ENCODE data around the gene DNAAF6. TPM values are rescaled to one million over a fixed set of nuclear protein-coding genes. Genes with fewer than 3 reads are reported as not detected.

The DNAAF6 gene
- total and polyA plus RNA-seq, 4 donors, result not detected

- TF ChIP-seq, protein P1, sequence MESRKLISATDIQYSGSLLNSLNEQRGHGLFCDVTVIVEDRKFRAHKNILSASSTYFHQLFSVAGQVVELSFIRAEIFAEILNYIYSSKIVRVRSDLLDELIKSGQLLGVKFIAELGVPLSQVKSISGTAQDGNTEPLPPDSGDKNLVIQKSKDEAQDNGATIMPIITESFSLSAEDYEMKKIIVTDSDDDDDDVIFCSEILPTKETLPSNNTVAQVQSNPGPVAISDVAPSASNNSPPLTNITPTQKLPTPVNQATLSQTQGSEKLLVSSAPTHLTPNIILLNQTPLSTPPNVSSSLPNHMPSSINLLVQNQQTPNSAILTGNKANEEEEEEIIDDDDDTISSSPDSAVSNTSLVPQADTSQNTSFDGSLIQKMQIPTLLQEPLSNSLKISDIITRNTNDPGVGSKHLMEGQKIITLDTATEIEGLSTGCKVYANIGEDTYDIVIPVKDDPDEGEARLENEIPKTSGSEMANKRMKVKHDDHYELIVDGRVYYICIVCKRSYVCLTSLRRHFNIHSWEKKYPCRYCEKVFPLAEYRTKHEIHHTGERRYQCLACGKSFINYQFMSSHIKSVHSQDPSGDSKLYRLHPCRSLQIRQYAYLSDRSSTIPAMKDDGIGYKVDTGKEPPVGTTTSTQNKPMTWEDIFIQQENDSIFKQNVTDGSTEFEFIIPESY (IDR thresholded peaks at IDR 0.05), result no peak
- no peak for TF ChIP-seq FOXA1 (IDR thresholded peaks at IDR 0.05)
- TF ChIP-seq NR2F2 (IDR thresholded peaks at IDR 0.05), result no peak
- no peak for TF ChIP-seq RAD21 (IDR thresholded peaks at IDR 0.05)
Observed at GRCh38 chrX:107213477-107213876, 7.1 kb downstream of the DNAAF6 start (continued).

- H3K4me3 ChIP-seq (ENCODE audit: low read depth in 1 of 3, low read length in 3 of 3), result no peak overlapping the region
- no peak for TF ChIP-seq GABPA (IDR thresholded peaks at IDR 0.05 in 1 of 2, conservative IDR thresholded peaks at IDR 0.05 in 1 of 2)
- TF ChIP-seq EGR1 (IDR thresholded peaks at IDR 0.05; ENCODE audit: low read depth in 2 of 2), result no peak
- TF ChIP-seq FOXA2 (IDR thresholded peaks at IDR 0.05), result no peak
- TF ChIP-seq HNF4G (IDR thresholded peaks at IDR 0.05), result no peak
- no peak for TF ChIP-seq YY1 (IDR thresholded peaks at IDR 0.05)
- TF ChIP-seq, protein P1 (IDR thresholded peaks at IDR 0.05), result no peak
- TF ChIP-seq, protein P2, sequence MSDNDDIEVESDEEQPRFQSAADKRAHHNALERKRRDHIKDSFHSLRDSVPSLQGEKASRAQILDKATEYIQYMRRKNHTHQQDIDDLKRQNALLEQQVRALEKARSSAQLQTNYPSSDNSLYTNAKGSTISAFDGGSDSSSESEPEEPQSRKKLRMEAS (IDR thresholded peaks at IDR 0.05), result no peak
- TF ChIP-seq NR2F2 (IDR thresholded peaks at IDR 0.05), result no peak
- no peak for TF ChIP-seq RXRA (IDR thresholded peaks at IDR 0.05)
- TF ChIP-seq TAF1 (conservative IDR thresholded peaks at IDR 0.05), result no peak
- no peak for TF ChIP-seq SP1 (IDR thresholded peaks at IDR 0.05)
- TF ChIP-seq JUND (IDR thresholded peaks at IDR 0.05), result no peak
- TF ChIP-seq, protein P3, sequence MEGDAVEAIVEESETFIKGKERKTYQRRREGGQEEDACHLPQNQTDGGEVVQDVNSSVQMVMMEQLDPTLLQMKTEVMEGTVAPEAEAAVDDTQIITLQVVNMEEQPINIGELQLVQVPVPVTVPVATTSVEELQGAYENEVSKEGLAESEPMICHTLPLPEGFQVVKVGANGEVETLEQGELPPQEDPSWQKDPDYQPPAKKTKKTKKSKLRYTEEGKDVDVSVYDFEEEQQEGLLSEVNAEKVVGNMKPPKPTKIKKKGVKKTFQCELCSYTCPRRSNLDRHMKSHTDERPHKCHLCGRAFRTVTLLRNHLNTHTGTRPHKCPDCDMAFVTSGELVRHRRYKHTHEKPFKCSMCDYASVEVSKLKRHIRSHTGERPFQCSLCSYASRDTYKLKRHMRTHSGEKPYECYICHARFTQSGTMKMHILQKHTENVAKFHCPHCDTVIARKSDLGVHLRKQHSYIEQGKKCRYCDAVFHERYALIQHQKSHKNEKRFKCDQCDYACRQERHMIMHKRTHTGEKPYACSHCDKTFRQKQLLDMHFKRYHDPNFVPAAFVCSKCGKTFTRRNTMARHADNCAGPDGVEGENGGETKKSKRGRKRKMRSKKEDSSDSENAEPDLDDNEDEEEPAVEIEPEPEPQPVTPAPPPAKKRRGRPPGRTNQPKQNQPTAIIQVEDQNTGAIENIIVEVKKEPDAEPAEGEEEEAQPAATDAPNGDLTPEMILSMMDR (IDR thresholded peaks at IDR 0.05; ENCODE audit: low read depth, low read length, missing input control), result no peak
- no peak for TF ChIP-seq RAD21 (IDR thresholded peaks at IDR 0.05)
- TF ChIP-seq FOXA1 (IDR thresholded peaks at IDR 0.05), result no peak
- H3K36me3 ChIP-seq (ENCODE audit: control insufficient read depth in 4 of 4, insufficient read depth in 3 of 4, low read depth in 1 of 4, low read length in 3 of 4), result no peaks in the 10 kb centered on the region
- no peaks in the 10 kb centered on the region for H3K9me3 ChIP-seq (ENCODE audit: control insufficient read depth in 4 of 4, low read length in 3 of 4)
- H3K9ac ChIP-seq (ENCODE audit: low read depth in 1 of 2, low read length in 2 of 2), result no peak overlapping the region
- H3K27me3 ChIP-seq (ENCODE audit: control insufficient read depth in 4 of 4, insufficient read depth in 4 of 4, low read length in 3 of 4), result no peaks in the 10 kb centered on the region
- DNase-seq (ENCODE audit: low spot score), result no peak
- no peak overlapping the region for H3K27ac ChIP-seq (ENCODE audit: low read depth in 1 of 2, low read length in 2 of 2)
- H3K4me1 ChIP-seq (ENCODE audit: control insufficient read depth in 4 of 4, insufficient read depth in 4 of 4, low read length in 3 of 4), result no peaks in the 10 kb centered on the region
- 91% methylated on average over 1 of the region's 1 CpG for WGBS
Observed at GRCh38 chrX:107226757-107227156, 20.3 kb downstream of the DNAAF6 start.

GRCh38 chrX:107227780-107228485 lies 21.5 kb downstream of the DNAAF6 start:
- 93% methylated on average over 2 of the region's 2 CpGs for WGBS
- H3K27ac ChIP-seq (ENCODE audit: low read depth in 1 of 2, low read length in 2 of 2), result no peak overlapping the region
- no peaks in the 10 kb centered on the region for H3K27me3 ChIP-seq (ENCODE audit: control insufficient read depth in 4 of 4, insufficient read depth in 4 of 4, low read length in 3 of 4)
- no peaks in the 10 kb centered on the region for H3K36me3 ChIP-seq (ENCODE audit: control insufficient read depth in 4 of 4, insufficient read depth in 3 of 4, low read depth in 1 of 4, low read length in 3 of 4)
- no peaks in the 10 kb centered on the region for H3K9me3 ChIP-seq (ENCODE audit: control insufficient read depth in 4 of 4, low read length in 3 of 4)
- no peak overlapping the region for H3K9ac ChIP-seq (ENCODE audit: low read depth in 1 of 2, low read length in 2 of 2)
- no peak overlapping the region for H3K4me3 ChIP-seq (ENCODE audit: low read depth in 1 of 3, low read length in 3 of 3)
- no peaks in the 10 kb centered on the region for H3K4me1 ChIP-seq (ENCODE audit: control insufficient read depth in 4 of 4, insufficient read depth in 4 of 4, low read length in 3 of 4)
- no peak for DNase-seq (ENCODE audit: low spot score)
- TF ChIP-seq ATF3 (IDR thresholded peaks at IDR 0.05), result no peak
- no peak for TF ChIP-seq FOXA1 (IDR thresholded peaks at IDR 0.05)
- TF ChIP-seq RXRA (IDR thresholded peaks at IDR 0.05), result no peak
- TF ChIP-seq JUND (IDR thresholded peaks at IDR 0.05), result no peak
- TF ChIP-seq, protein P2 (IDR thresholded peaks at IDR 0.05), result no peak
- TF ChIP-seq RAD21 (IDR thresholded peaks at IDR 0.05), result no peak
- no peak for TF ChIP-seq HNF4G (IDR thresholded peaks at IDR 0.05)
- TF ChIP-seq TAF1 (conservative IDR thresholded peaks at IDR 0.05), result no peak
- TF ChIP-seq EGR1 (IDR thresholded peaks at IDR 0.05; ENCODE audit: low read depth in 2 of 2), result no peak
- TF ChIP-seq HNF4A (conservative IDR thresholded peaks at IDR 0.05), result no peak
- TF ChIP-seq, protein P3 (IDR thresholded peaks at IDR 0.05; ENCODE audit: low read depth, low read length, missing input control), result no peak
- TF ChIP-seq YY1 (IDR thresholded peaks at IDR 0.05), result no peak
